ENCODE results near the gene ZNF142. TPM values are rescaled to one million over a fixed set of nuclear protein-coding genes. Genes with fewer than 3 reads are reported as not detected.

ZNF142 gene
- polyA plus RNA-seq, 2 donors: 5.3 to 10.1 TPM

GRCh38 chr2:218638372-218638771 is 21.1 kb downstream of the ZNF142 start:
- Histone ChIP-seq H3K36me3 (ENCODE audit: control insufficient read depth in 2 of 2, insufficient read depth in 2 of 2, low read length in 1 of 2) (peaks cover 38 to 47% of the 10 kb centered on the region in 2 donors), H3K4me3 (ENCODE audit: low read depth in 1 of 2, low read length in 2 of 2) (no peak overlapping the region), H3K9me3 (ENCODE audit: control insufficient read depth in 2 of 2, insufficient read depth in 1 of 2, low read depth in 1 of 2, low read length in 1 of 2) (no peaks in the 10 kb centered on the region), H3K4me1 (ENCODE audit: control insufficient read depth in 2 of 2, insufficient read depth in 2 of 2, low read length in 1 of 2) (no peaks in the 10 kb centered on the region), H3K27ac (ENCODE audit: low read depth in 2 of 2, low read length in 1 of 2) (no peak overlapping the region), H3K27me3 (ENCODE audit: control insufficient read depth in 1 of 2, insufficient read depth in 2 of 2, low read length in 2 of 2) (no peaks in the 10 kb centered on the region)
- 98% methylated on average over 18 of the region's 18 CpGs for WGBS, 2 donors

DNA sequence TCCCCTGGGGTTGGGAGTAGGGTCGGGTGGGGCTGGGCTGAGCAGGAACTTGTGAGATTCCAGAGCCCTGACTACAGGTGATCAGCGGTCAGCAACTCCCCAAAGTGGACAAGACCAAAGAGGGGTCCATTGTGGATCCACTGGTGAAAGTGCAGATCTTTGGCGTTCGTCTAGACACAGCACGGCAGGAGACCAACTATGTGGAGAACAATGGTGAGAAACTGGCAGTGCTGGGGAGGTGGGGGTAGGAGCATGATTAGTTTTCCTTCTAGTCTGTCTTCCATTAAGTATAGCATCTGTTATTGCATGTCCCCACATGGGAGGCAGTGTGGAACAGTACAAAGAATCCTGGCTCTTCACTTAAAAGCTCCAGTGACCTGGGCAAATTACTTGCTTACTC is 23.7 kb downstream of the ZNF142 start:
- H3K27me3 ChIP-seq (ENCODE audit: control insufficient read depth in 1 of 2, insufficient read depth in 2 of 2, low read length in 2 of 2): no peaks in the 10 kb centered on the region
- no peaks in the 10 kb centered on the region for H3K9me3 ChIP-seq (ENCODE audit: control insufficient read depth in 2 of 2, insufficient read depth in 1 of 2, low read depth in 1 of 2, low read length in 1 of 2)
- 92 to 93% methylated on average over 5 of the region's 5 CpGs for WGBS, 2 donors
- H3K4me3 ChIP-seq (ENCODE audit: low read depth in 1 of 2, low read length in 2 of 2): no peak overlapping the region
- H3K4me1 ChIP-seq (ENCODE audit: control insufficient read depth in 2 of 2, insufficient read depth in 2 of 2, low read length in 1 of 2): no peaks in the 10 kb centered on the region
- peaks cover 28 to 31% of the 10 kb centered on the region in 2 donors for H3K36me3 ChIP-seq (ENCODE audit: control insufficient read depth in 2 of 2, insufficient read depth in 2 of 2, low read length in 1 of 2)
- H3K27ac ChIP-seq (ENCODE audit: low read depth in 2 of 2, low read length in 1 of 2): no peak overlapping the region

DNA sequence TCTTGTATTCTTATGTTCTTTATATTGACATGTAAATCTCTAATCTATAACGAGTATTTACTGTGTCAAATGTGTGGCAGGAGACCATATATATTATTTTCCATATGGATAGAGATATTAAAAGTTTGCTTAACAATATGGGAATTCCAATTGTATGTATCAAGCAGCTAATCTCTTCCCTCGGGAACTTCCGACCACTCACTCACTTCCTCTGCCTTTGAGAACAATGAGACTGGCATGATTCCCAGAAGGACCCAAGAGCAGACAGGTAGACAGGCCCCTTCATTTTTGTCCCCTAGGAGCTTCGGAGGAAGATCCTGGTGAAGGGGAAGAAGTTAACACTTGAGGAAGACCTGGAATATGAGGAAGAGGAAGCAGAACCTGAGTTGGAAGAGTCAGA is 27.6 kb downstream of the ZNF142 start:
- Histone ChIP-seq H3K36me3 (ENCODE audit: control insufficient read depth in 2 of 2, insufficient read depth in 2 of 2, low read length in 1 of 2) (peaks cover 11 to 21% of the 10 kb centered on the region in 2 donors), H3K4me1 (ENCODE audit: control insufficient read depth in 2 of 2, insufficient read depth in 2 of 2, low read length in 1 of 2) (no peaks in the 10 kb centered on the region), H3K27me3 (ENCODE audit: control insufficient read depth in 1 of 2, insufficient read depth in 2 of 2, low read length in 2 of 2) (no peaks in the 10 kb centered on the region), H3K27ac (ENCODE audit: low read depth in 2 of 2, low read length in 1 of 2) (no peak overlapping the region), H3K4me3 (ENCODE audit: low read depth in 1 of 2, low read length in 2 of 2) (no peak overlapping the region), H3K9me3 (ENCODE audit: control insufficient read depth in 2 of 2, insufficient read depth in 1 of 2, low read depth in 1 of 2, low read length in 1 of 2) (no peaks in the 10 kb centered on the region)
- WGBS, 2 donors: 62 to 70% methylated on average over 4 of the region's 4 CpGs

DNA sequence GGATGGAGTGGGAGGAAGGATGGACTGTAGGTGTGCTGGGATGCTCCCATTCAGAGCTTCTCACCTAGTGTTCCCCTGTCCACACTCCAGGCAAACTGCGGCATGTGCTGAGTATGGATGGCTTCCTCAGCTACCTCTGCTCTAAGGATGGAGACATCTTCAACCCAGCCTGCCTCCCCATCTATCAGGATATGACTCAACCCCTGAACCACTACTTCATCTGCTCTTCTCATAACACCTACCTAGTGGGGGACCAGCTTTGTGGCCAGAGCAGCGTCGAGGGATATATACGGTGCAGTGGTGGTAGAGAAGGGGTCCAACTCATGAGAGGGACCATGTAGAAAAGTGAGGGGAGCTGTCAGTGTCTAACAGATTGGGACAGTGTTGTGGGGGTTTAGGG is 31.5 kb downstream of the ZNF142 start:
- Histone ChIP-seq H3K27ac (ENCODE audit: low read depth in 2 of 2, low read length in 1 of 2) (no peak overlapping the region), H3K9me3 (ENCODE audit: control insufficient read depth in 2 of 2, insufficient read depth in 1 of 2, low read depth in 1 of 2, low read length in 1 of 2) (no peaks in the 10 kb centered on the region), H3K4me3 (ENCODE audit: low read depth in 1 of 2, low read length in 2 of 2) (no peak overlapping the region), H3K36me3 (ENCODE audit: control insufficient read depth in 2 of 2, insufficient read depth in 2 of 2, low read length in 1 of 2) (no peaks in the 10 kb centered on the region), H3K4me1 (ENCODE audit: control insufficient read depth in 2 of 2, insufficient read depth in 2 of 2, low read length in 1 of 2) (no peaks in the 10 kb centered on the region), H3K27me3 (ENCODE audit: control insufficient read depth in 1 of 2, insufficient read depth in 2 of 2, low read length in 2 of 2) (no peaks in the 10 kb centered on the region)
- WGBS, 2 donors: 89 to 93% methylated on average over 4 of the region's 4 CpGs

DNA sequence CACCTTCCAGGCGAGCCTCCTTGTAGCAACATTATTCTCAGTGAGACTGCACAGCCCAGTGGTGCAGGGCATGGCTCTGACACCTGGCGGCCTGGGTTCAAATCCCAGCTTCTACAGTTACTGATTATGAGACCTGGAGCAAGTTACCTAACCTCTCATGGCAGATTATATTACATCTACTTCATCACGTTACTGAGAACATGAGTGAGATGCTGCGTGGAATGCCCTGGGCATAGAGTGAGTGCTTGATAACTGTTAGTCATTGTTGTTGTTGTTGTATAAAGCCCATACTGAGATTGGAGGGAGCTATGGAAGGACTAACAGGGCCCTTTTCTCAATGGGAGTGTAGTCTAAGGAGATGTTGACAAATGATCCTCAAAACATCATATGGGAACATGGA is 33.1 kb downstream of the ZNF142 start:
- Histone ChIP-seq H3K4me3 (ENCODE audit: low read depth in 1 of 2, low read length in 2 of 2) (no peak overlapping the region), H3K9me3 (ENCODE audit: control insufficient read depth in 2 of 2, insufficient read depth in 1 of 2, low read depth in 1 of 2, low read length in 1 of 2) (no peaks in the 10 kb centered on the region), H3K27ac (ENCODE audit: low read depth in 2 of 2, low read length in 1 of 2) (no peak overlapping the region), H3K27me3 (ENCODE audit: control insufficient read depth in 1 of 2, insufficient read depth in 2 of 2, low read length in 2 of 2) (no peaks in the 10 kb centered on the region), H3K36me3 (ENCODE audit: control insufficient read depth in 2 of 2, insufficient read depth in 2 of 2, low read length in 1 of 2) (no peaks in the 10 kb centered on the region), H3K4me1 (ENCODE audit: control insufficient read depth in 2 of 2, insufficient read depth in 2 of 2, low read length in 1 of 2) (no peaks in the 10 kb centered on the region)
- WGBS, 2 donors: 84 to 87% methylated on average over 4 of the region's 4 CpGs

DNA sequence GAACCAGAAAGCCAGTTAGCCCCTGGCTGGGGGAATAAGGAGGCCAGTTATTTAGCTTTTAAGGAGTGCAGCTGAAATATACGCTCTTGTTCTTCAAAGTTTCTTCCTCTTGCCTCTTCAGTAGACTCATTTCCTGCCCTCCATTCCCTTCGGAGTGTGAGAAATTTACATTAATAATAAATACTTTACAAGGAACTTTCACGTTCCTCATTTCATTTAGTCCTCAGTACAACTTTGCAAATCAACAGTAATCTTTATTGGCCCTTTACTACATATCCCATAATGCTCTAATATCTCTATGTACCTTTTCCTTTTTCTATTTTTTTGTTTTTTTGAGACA is 36.1 kb downstream of the ZNF142 start:
- Histone ChIP-seq H3K27ac (ENCODE audit: low read depth in 2 of 2, low read length in 1 of 2) (no peak overlapping the region), H3K36me3 (ENCODE audit: control insufficient read depth in 2 of 2, insufficient read depth in 2 of 2, low read length in 1 of 2) (no peaks in the 10 kb centered on the region), H3K4me3 (ENCODE audit: low read depth in 1 of 2, low read length in 2 of 2) (no peak overlapping the region), H3K27me3 (ENCODE audit: control insufficient read depth in 1 of 2, insufficient read depth in 2 of 2, low read length in 2 of 2) (no peaks in the 10 kb centered on the region), H3K4me1 (ENCODE audit: control insufficient read depth in 2 of 2, insufficient read depth in 2 of 2, low read length in 1 of 2) (no peaks in the 10 kb centered on the region), H3K9me3 (ENCODE audit: control insufficient read depth in 2 of 2, insufficient read depth in 1 of 2, low read depth in 1 of 2, low read length in 1 of 2) (no peaks in the 10 kb centered on the region)
- WGBS, 2 donors: 69 to 70% methylated on average over 3 of the region's 3 CpGs

DNA sequence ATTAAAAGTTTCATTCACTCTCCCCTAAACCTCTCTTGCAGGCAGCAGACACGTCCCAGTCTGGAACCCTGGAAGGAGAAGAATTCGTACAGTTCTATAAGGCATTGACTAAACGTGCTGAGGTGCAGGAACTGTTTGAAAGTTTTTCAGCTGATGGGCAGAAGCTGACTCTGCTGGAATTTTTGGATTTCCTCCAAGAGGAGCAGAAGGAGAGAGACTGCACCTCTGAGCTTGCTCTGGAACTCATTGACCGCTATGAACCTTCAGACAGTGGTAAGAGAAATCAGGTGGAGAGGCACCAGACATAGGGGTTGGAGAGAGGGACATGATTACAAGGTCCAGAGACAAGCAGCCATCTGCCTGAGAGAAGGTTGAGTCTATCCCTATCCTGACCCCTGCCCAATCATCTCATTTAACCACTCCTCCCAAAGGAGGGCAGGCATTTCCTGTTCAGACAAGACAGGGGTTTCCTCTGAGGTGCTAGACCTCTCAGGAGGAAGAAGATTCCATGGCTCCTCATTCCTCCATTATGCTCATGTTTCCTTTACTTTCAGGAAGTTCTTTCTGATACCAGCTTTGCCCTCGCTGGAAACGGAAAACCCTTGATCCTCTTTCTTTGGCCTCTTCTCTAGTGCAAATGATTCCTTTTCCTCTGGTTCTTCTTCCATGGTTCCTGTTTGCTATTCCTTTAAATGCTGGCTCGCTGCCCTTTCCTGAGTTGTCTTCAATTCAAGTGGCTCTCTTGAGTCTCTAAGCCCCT is 36.6 kb downstream of the ZNF142 start:
- WGBS, 2 donors: 64 to 72% methylated on average over 7 of the region's 7 CpGs

GRCh38 chr2:218621007-218621406 is 38.4 kb downstream of the ZNF142 start:
- WGBS, 2 donors: 79 to 80% methylated on average over 7 of the region's 7 CpGs

More for the DNA sequence above, 36.6 kb downstream of the ZNF142 start:
- H3K27ac ChIP-seq (ENCODE audit: low read depth in 2 of 2, low read length in 1 of 2): no peak overlapping the region
- no peaks in the 10 kb centered on the region for H3K4me1 ChIP-seq (ENCODE audit: control insufficient read depth in 2 of 2, insufficient read depth in 2 of 2, low read length in 1 of 2)
- H3K4me3 ChIP-seq (ENCODE audit: low read depth in 1 of 2, low read length in 2 of 2): no peak overlapping the region
- H3K36me3 ChIP-seq (ENCODE audit: control insufficient read depth in 2 of 2, insufficient read depth in 2 of 2, low read length in 1 of 2): no peaks in the 10 kb centered on the region
- H3K27me3 ChIP-seq (ENCODE audit: control insufficient read depth in 1 of 2, insufficient read depth in 2 of 2, low read length in 2 of 2): no peaks in the 10 kb centered on the region
- H3K9me3 ChIP-seq (ENCODE audit: control insufficient read depth in 2 of 2, insufficient read depth in 1 of 2, low read depth in 1 of 2, low read length in 1 of 2): no peaks in the 10 kb centered on the region

GRCh38 chr2:218618102-218618860 is 41.1 kb downstream of the ZNF142 start:
- no peaks in the 10 kb centered on the region for H3K9me3 ChIP-seq (ENCODE audit: control insufficient read depth in 2 of 2, insufficient read depth in 1 of 2, low read depth in 1 of 2, low read length in 1 of 2)
- H3K36me3 ChIP-seq (ENCODE audit: control insufficient read depth in 2 of 2, insufficient read depth in 2 of 2, low read length in 1 of 2): no peaks in the 10 kb centered on the region
- H3K27ac ChIP-seq (ENCODE audit: low read depth in 2 of 2, low read length in 1 of 2): no peak overlapping the region
- H3K27me3 ChIP-seq (ENCODE audit: control insufficient read depth in 1 of 2, insufficient read depth in 2 of 2, low read length in 2 of 2): no peaks in the 10 kb centered on the region
- WGBS, 2 donors: 91 to 95% methylated on average over 9 of the region's 9 CpGs
- H3K4me3 ChIP-seq (ENCODE audit: low read depth in 1 of 2, low read length in 2 of 2): no peak overlapping the region
- no peaks in the 10 kb centered on the region for H3K4me1 ChIP-seq (ENCODE audit: control insufficient read depth in 2 of 2, insufficient read depth in 2 of 2, low read length in 1 of 2)

More at GRCh38 chr2:218621007-218621406, 38.4 kb downstream of the ZNF142 start:
- H3K4me3 ChIP-seq (ENCODE audit: low read depth in 1 of 2, low read length in 2 of 2): no peak overlapping the region
- H3K4me1 ChIP-seq (ENCODE audit: control insufficient read depth in 2 of 2, insufficient read depth in 2 of 2, low read length in 1 of 2): no peaks in the 10 kb centered on the region
- H3K27ac ChIP-seq (ENCODE audit: low read depth in 2 of 2, low read length in 1 of 2): no peak overlapping the region
- H3K27me3 ChIP-seq (ENCODE audit: control insufficient read depth in 1 of 2, insufficient read depth in 2 of 2, low read length in 2 of 2): no peaks in the 10 kb centered on the region
- no peaks in the 10 kb centered on the region for H3K36me3 ChIP-seq (ENCODE audit: control insufficient read depth in 2 of 2, insufficient read depth in 2 of 2, low read length in 1 of 2)
- no peaks in the 10 kb centered on the region for H3K9me3 ChIP-seq (ENCODE audit: control insufficient read depth in 2 of 2, insufficient read depth in 1 of 2, low read depth in 1 of 2, low read length in 1 of 2)
